ENCODE measurements around the gene EIF2B5. TPM values are rescaled to one million over a fixed set of nuclear protein-coding genes. Genes with fewer than 3 reads are reported as not detected.
A peak's percentile ranks its signal among the peaks of the same experiment; 100 is the strongest.

The EIF2B5 gene
- total and polyA plus RNA-seq, 2 of the 13 experiments (the other 11 are each of a cell fraction or from before 2014, with no cell fraction given) = 38.4 to 60.2 TPM

GRCh38 chr3:184135149-184135910 is at the start of gene EIF2B5 (continued):
- TF ChIP-seq ARID4A (CRISPR knock-in tag; IDR thresholded peaks at IDR 0.05; ENCODE audit: borderline replicate concordance) = peak; percentile 96
- peak; percentile 98 for TF ChIP-seq KAT7 (CRISPR knock-in tag; IDR thresholded peaks at IDR 0.05; ENCODE audit: borderline replicate concordance)
- TF ChIP-seq ETV5 (CRISPR knock-in tag; IDR thresholded peaks at IDR 0.05; ENCODE audit: borderline replicate concordance) = peak; percentile 83
- no peak for TF ChIP-seq ATF7 (IDR thresholded peaks at IDR 0.05)
- no peak for TF ChIP-seq ATF7 (CRISPR knock-in tag; IDR thresholded peaks at IDR 0.05)
- peak; percentile 94 for TF ChIP-seq ZNF556 (CRISPR knock-in tag; IDR thresholded peaks at IDR 0.05; ENCODE audit: borderline replicate concordance)
- TF ChIP-seq ONECUT2 (CRISPR knock-in tag; IDR thresholded peaks at IDR 0.05) = no peak; the same call in 1 of the 2 replicates
- peak; percentile 83 for TF ChIP-seq DRAP1 (CRISPR knock-in tag; IDR thresholded peaks at IDR 0.05)
- peak; percentile 90 for TF ChIP-seq SPEN (CRISPR knock-in tag; IDR thresholded peaks at IDR 0.05; ENCODE audit: low read depth)
- 0 out of 2 replicates have a peak, but pooled peaks have one; percentile 77 for TF ChIP-seq KLF11 (CRISPR knock-in tag; IDR thresholded peaks at IDR 0.05)
- peak; percentile 70 for TF ChIP-seq CEBPG (CRISPR knock-in tag; IDR thresholded peaks at IDR 0.05)
- TF ChIP-seq ZNF503 (CRISPR knock-in tag; IDR thresholded peaks at IDR 0.05) = no peak; the same call in 1 of the 2 replicates
- peak; percentile 63; the same call in 1 of the 2 replicates for TF ChIP-seq ZKSCAN1 (IDR thresholded peaks at IDR 0.05; ENCODE audit: low read length)
- TF ChIP-seq SKI (IDR thresholded peaks at IDR 0.05; ENCODE audit: partially characterized antibody) = peak; percentile 23
- TF ChIP-seq ELK4 (CRISPR knock-in tag; IDR thresholded peaks at IDR 0.05; ENCODE audit: borderline replicate concordance) = no peak
- TF ChIP-seq ZSCAN25 (CRISPR knock-in tag; IDR thresholded peaks at IDR 0.05) = no peak
- TF ChIP-seq ZNF431 (CRISPR knock-in tag; IDR thresholded peaks at IDR 0.05; ENCODE audit: borderline replicate concordance, low read depth) = 0 out of 2 replicates have a peak, but pooled peaks have one; percentile 36
- no peak for TF ChIP-seq ZNF629 (CRISPR knock-in tag; conservative IDR thresholded peaks at IDR 0.05)
- TF ChIP-seq CCDC6 (CRISPR knock-in tag; IDR thresholded peaks at IDR 0.05) = 0 out of 2 replicates have a peak, but pooled peaks have one; percentile 76
- no peak for TF ChIP-seq ZNF577 (CRISPR knock-in tag; IDR thresholded peaks at IDR 0.05; ENCODE audit: borderline replicate concordance, low read depth)
- TF ChIP-seq ZNF724P (CRISPR knock-in tag; IDR thresholded peaks at IDR 0.05; ENCODE audit: borderline replicate concordance) = 0 out of 2 replicates have a peak, but pooled peaks have one; percentile 57
- TF ChIP-seq ZBTB7B (CRISPR knock-in tag; IDR thresholded peaks at IDR 0.05) = peak; percentile 40
- TF ChIP-seq ZNF792 (CRISPR knock-in tag; IDR thresholded peaks at IDR 0.05) = peak; percentile 92
- peak; percentile 90 for TF ChIP-seq SALL1 (CRISPR knock-in tag; IDR thresholded peaks at IDR 0.05)
